Neural cell (in vitro differentiated cells): ENCODE results near the gene NLRX1. TPM values are rescaled to one million over a fixed set of nuclear protein-coding genes. Genes with fewer than 3 reads are reported as not detected.

Experiments used
- H2AFZ ChIP-seq: fragments of 200-600, 300-800 bp; sonication (generic), shearing (Covaris generic); 2 replicates; pipeline ENCODE4 v1.6.0; 2014; ENCODE audit warnings: low read depth, mild to moderate bottlenecking, antibody characterized with exemption, low read length, moderate library complexity
- H3F3A ChIP-seq: fragments of 200-600 bp; shearing (Covaris generic); 2 replicates; pipeline ENCODE4 v1.6.1; 2016; ENCODE audit warnings: mild to moderate bottlenecking, moderate library complexity, mixed read lengths, antibody characterized with exemption, low read length; ENCODE audit not compliant: insufficient read depth, poor library complexity, severe bottlenecking
- H3K27ac ChIP-seq: fragments of 200-600, 300-800 bp; sonication (generic), shearing (Covaris generic); 2 replicates; pipeline ENCODE4 v1.5.1; 2014; ENCODE audit warnings: mild to moderate bottlenecking, low read length, moderate library complexity
- H3K27me3 ChIP-seq: fragments of 300-800, 200-600 bp; sonication (generic), shearing (Covaris generic); 2 replicates; pipeline ENCODE4 v1.6.0; 2014; ENCODE audit warnings: mild to moderate bottlenecking, low read depth, low read length, moderate library complexity; ENCODE audit not compliant: insufficient read depth
- H3K36me3 ChIP-seq: fragments of 300-800, 200-600 bp; sonication (generic), shearing (Covaris generic); 2 replicates; pipeline ENCODE4 v1.5.1; 2014; ENCODE audit warnings: mild to moderate bottlenecking, antibody characterized with exemption, low read length, moderate library complexity; ENCODE audit not compliant: insufficient read depth
- H3K4me2 ChIP-seq: fragments of 300-800, 200-600 bp; sonication (generic), shearing (Covaris generic); 2 replicates; pipeline ENCODE4 v1.6.0; 2014; ENCODE audit warnings: mild to moderate bottlenecking, low read length
- H3K4me3 ChIP-seq: fragments of 300-800, 200-600 bp; sonication (generic), shearing (Covaris generic); 2 replicates; pipeline ENCODE4 v1.5.1; 2014; ENCODE audit warnings: mild to moderate bottlenecking, low read length, moderate library complexity
- H3K79me2 ChIP-seq: fragments of 200-600 bp; shearing (Covaris generic); replicated peaks from 2 replicates; pipeline ENCODE4 v1.6.0; 2014; ENCODE audit warnings: mild to moderate bottlenecking, low read length, moderate library complexity; ENCODE audit not compliant: insufficient read depth
- H3K9ac ChIP-seq: fragments of 300-800, 200-600 bp; sonication (generic), shearing (Covaris generic); 2 replicates; pipeline ENCODE4 v1.6.1; 2016; ENCODE audit warnings: mild to moderate bottlenecking, low read length, mixed read lengths
- H3K9me2 ChIP-seq: fragments of 200-600 bp; shearing (Covaris generic); 2 replicates; pipeline ENCODE4 v1.6.1; 2016; ENCODE audit warnings: mild to moderate bottlenecking, low read length, mixed read lengths; ENCODE audit not compliant: insufficient read depth
- H3K9me3 ChIP-seq: fragments of 200-600, 300-800 bp; sonication (generic), shearing (Covaris generic); 2 replicates; pipeline ENCODE4 v1.6.1; 2016; ENCODE audit warnings: mild to moderate bottlenecking, mixed run types, low read length, moderate library complexity, mixed read lengths
- H4K20me1 ChIP-seq: fragments of 200-600 bp; shearing (Covaris generic); 2 replicates; pipeline ENCODE4 v1.6.1; 2016; ENCODE audit warnings: mild to moderate bottlenecking, mixed run types; ENCODE audit not compliant: insufficient read depth
- CTCF ChIP-seq: fragments of 450-650 bp; IDR thresholded peaks from 2 replicates; pipeline ENCODE4 v1.5.1; 2014; ENCODE audit warnings: antibody characterized with exemption, mild to moderate bottlenecking, moderate library complexity; ENCODE audit not compliant: poor library complexity, severe bottlenecking
- EP300 ChIP-seq: fragments of 450-650 bp; conservative IDR thresholded peaks from 2 replicates; pipeline ENCODE4 v1.6.1; 2014; ENCODE audit warnings: antibody characterized with exemption, mild to moderate bottlenecking, moderate library complexity; ENCODE audit not compliant: poor library complexity, severe bottlenecking
- EZH2 ChIP-seq: fragments of 200-600, 300-800 bp; shearing (Covaris generic), sonication (generic); IDR thresholded peaks from 2 replicates; pipeline ENCODE4 v1.6.1; 2014; ENCODE audit warnings: antibody characterized with exemption, low read length, borderline replicate concordance, mild to moderate bottlenecking; ENCODE audit not compliant: insufficient read depth, poor library complexity, severe bottlenecking
- MXI1 ChIP-seq: fragments of 450-650 bp; conservative IDR thresholded peaks from 2 replicates; pipeline ENCODE4 v1.6.1; 2014; ENCODE audit warnings: antibody characterized with exemption, mild to moderate bottlenecking; ENCODE audit not compliant: poor library complexity, severe bottlenecking
- POLR2AphosphoS5 ChIP-seq: IDR thresholded peaks from 2 replicates; pipeline ENCODE4 v1.6.1; 2012
- RAD21 ChIP-seq: fragments of 450-650 bp; conservative IDR thresholded peaks from 2 replicates; pipeline ENCODE4 v1.6.1; 2014; ENCODE audit warnings: antibody characterized with exemption, mild to moderate bottlenecking, moderate library complexity
- REST ChIP-seq: IDR thresholded peaks from 2 replicates; pipeline ENCODE4 v1.6.1; 2012; ENCODE audit warnings: borderline replicate concordance
- SMC3 ChIP-seq: fragments of 450-650 bp; conservative IDR thresholded peaks from 2 replicates; pipeline ENCODE4 v1.6.1; 2014; ENCODE audit warnings: antibody characterized with exemption, mild to moderate bottlenecking, moderate library complexity; ENCODE audit not compliant: poor library complexity
- TAF1 ChIP-seq: IDR thresholded peaks from 2 replicates; pipeline ENCODE4 v1.6.1; 2012; ENCODE audit warnings: low read depth
- polyA plus RNA-seq: library from polyadenylated mRNA; depleted of rRNA; stranded (reverse); fragments of >200 nt; gene quantifications from 2 replicates; pipeline ENCODE4 v1.2.3, GENCODE V29; 2014

The NLRX1 gene
- polyA plus RNA-seq, 1 donor from 2014 or later: 1.6 TPM

GRCh38 chr11:119155733-119156492, 12.6 kb upstream of the NLRX1 start:
- Histone ChIP-seq H3K4me3 (no peak overlapping the region), H3K4me2 (no peak overlapping the region), H3K9me3 (no peaks in the 10 kb centered on the region), H3K9ac (no peak overlapping the region), H4K20me1 (no peaks in the 10 kb centered on the region), H3K79me2 (no peaks in the 10 kb centered on the region), H3K27ac (no peak overlapping the region), H3K27me3 (no peaks in the 10 kb centered on the region), H3F3A (no peaks in the 10 kb centered on the region), H2AFZ (no peak overlapping the region), H3K36me3 (no peaks in the 10 kb centered on the region), H3K9me2 (no peaks in the 10 kb centered on the region)
- TF ChIP-seq EP300: no peak
- no peak for TF ChIP-seq SMC3
- TF ChIP-seq REST: no peak
- no peak for TF ChIP-seq POLR2AphosphoS5
- no peak for TF ChIP-seq CTCF
- TF ChIP-seq RAD21: no peak
- TF ChIP-seq MXI1: no peak
- no peak for TF ChIP-seq EZH2
- TF ChIP-seq TAF1: no peak

DNA sequence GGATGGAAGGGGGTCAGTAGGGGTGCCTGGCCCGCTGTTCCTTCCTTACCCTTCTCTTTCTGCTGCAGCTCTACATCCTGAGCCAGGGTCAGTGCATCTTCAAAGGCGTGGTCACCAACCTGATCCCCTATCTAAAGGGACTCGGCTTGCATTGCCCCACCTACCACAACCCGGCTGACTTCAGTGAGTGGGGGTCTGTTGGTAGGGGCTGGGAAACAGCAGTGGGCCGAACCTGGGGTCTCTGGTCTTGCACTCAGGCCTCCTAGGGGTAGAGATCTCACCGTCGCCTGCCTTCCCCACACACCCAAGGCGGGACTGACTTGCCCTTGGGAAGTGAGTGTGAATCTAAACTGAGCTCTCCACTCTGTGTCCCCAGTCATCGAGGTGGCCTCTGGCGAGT, 12.0 kb upstream of the NLRX1 start:
- Histone ChIP-seq H3K4me2 (no peak overlapping the region), H3K27me3 (no peaks in the 10 kb centered on the region), H3K27ac (no peak overlapping the region), H4K20me1 (no peaks in the 10 kb centered on the region), H3K36me3 (no peaks in the 10 kb centered on the region), H3K9me3 (no peaks in the 10 kb centered on the region), H3K9ac (no peak overlapping the region), H3K9me2 (no peaks in the 10 kb centered on the region), H2AFZ (no peak overlapping the region), H3K79me2 (no peaks in the 10 kb centered on the region), H3K4me3 (no peak overlapping the region), H3F3A (no peaks in the 10 kb centered on the region)
- no peak for TF ChIP-seq MXI1
- no peak for TF ChIP-seq SMC3
- TF ChIP-seq EZH2: no peak
- no peak for TF ChIP-seq EP300
- TF ChIP-seq RAD21: no peak
- TF ChIP-seq REST: no peak
- TF ChIP-seq CTCF: no peak
- no peak for TF ChIP-seq TAF1
- no peak for TF ChIP-seq POLR2AphosphoS5
